KOPT-K1 (cell line): ENCODE measurements around the gene MAPK1.
A peak's percentile ranks its signal among the peaks of the same experiment; 100 is the strongest.

Experiments
- H3K27ac ChIP-seq: fragments of 200-600 bp; sonication (generic); 2 replicates; pipeline ENCODE4 v1.5.1; 2016; ENCODE audit warnings: antibody characterized with exemption, mild to moderate bottlenecking, low read depth, low read length; ENCODE audit not compliant: poor library complexity, severe bottlenecking
- H3K36me3 ChIP-seq: fragments of 200-600 bp; sonication (generic); 2 replicates; pipeline ENCODE4 v1.5.1; 2017; ENCODE audit warnings: antibody characterized with exemption, mild to moderate bottlenecking, low read length, moderate library complexity; ENCODE audit not compliant: insufficient read depth
- H3K9me3 ChIP-seq: fragments of 200-600 bp; sonication (generic); 2 replicates; pipeline ENCODE4 v1.5.1; 2017; ENCODE audit warnings: antibody characterized with exemption, low read length, mild to moderate bottlenecking; ENCODE audit not compliant: insufficient read depth, poor library complexity, severe bottlenecking

MAPK1 gene

GRCh38 chr22:21771631-21771976 is 95.8 kb downstream of the MAPK1 start:
- Histone ChIP-seq H3K9me3 (no peaks in the 10 kb centered on the region), H3K36me3 (peaks cover 76% of the 10 kb centered on the region), H3K27ac (no peak overlapping the region)

GRCh38 chr22:21768435-21768834 is 99.0 kb downstream of the MAPK1 start:
- peaks cover 93% of the 10 kb centered on the region for H3K36me3 ChIP-seq
- H3K27ac ChIP-seq: peak overlapping the region; percentile 93
- H3K9me3 ChIP-seq: no peaks in the 10 kb centered on the region

- peak overlapping the region; percentile 93 for H3K27ac ChIP-seq
- H3K36me3 ChIP-seq: peaks cover 93% of the 10 kb centered on the region
- no peaks in the 10 kb centered on the region for H3K9me3 ChIP-seq
These were observed 100.6 kb downstream of the MAPK1 start for GRCh38 chr22:21766691-21767462.

DNA sequence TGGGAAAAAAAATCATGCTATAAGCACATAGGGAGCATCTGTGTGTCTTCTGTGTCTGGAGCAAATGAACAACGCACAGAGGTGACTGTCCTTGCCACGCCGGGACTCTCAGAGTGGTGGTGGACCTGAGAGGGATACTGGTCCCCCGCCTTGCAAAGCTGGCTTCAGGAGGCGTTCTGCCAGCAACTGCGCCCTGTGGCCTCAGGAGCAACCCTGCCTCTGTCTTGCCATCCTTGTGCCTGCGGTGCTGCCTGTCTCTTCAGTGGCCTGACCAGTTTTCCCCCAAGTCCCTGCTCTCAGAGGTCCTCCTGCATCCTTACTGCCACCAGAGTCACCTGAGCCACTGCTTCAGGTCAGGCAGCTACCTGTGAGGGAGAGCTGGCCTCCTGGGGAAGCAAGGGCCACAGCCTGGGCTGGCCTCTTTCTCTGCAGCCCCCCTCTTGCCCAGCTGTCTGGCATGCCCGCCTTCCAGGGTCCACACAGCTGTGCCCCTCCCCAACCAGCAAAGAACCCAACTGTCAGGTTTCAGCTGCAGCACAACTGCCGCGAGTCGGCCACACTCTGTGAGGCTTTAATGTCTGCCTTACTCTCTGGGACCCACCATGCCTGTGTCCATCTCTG is 101.4 kb downstream of the MAPK1 start:
- no peaks in the 10 kb centered on the region for H3K9me3 ChIP-seq
- peak overlapping the region; percentile 93 for H3K27ac ChIP-seq
- H3K36me3 ChIP-seq: peaks cover 93% of the 10 kb centered on the region

DNA sequence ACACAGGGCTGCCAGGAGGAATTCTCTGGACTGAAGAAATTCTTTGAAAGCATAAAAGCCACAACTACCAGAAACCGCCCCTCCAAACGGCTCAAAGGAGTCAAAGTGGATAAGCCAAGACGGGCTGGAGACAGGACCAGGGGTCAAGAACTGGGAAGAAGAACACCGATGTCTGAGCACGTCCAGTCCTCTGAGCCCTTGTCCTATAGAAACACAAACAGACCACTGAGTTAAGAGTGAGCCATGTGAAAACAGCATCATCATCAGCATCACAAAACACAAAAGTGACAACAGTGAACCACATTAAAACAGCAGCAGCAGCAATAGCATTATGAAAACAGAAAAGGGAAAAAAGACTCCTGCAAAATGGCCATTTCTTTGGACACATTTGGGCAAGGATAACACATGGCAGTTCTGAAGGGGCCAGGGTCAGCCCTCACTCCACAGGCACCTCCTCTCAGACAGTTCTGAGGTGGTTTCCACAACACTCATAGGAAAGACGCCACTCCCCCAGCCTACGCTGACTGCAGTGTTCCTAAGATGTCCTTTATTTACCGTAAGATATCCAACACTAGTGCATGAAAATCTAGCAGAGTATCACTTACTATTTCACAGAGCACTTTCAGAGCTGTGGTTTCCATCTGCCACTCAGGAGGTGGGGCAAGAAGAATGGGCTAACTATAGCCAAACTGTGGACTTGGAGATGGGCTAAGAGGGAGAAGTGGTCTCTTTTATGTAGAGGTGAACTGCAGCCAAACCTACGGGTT is 103.2 kb downstream of the MAPK1 start:
- Histone ChIP-seq H3K9me3 (no peaks in the 10 kb centered on the region), H3K27ac (peak overlapping the region; percentile 93), H3K36me3 (peaks cover 91% of the 10 kb centered on the region)

DNA sequence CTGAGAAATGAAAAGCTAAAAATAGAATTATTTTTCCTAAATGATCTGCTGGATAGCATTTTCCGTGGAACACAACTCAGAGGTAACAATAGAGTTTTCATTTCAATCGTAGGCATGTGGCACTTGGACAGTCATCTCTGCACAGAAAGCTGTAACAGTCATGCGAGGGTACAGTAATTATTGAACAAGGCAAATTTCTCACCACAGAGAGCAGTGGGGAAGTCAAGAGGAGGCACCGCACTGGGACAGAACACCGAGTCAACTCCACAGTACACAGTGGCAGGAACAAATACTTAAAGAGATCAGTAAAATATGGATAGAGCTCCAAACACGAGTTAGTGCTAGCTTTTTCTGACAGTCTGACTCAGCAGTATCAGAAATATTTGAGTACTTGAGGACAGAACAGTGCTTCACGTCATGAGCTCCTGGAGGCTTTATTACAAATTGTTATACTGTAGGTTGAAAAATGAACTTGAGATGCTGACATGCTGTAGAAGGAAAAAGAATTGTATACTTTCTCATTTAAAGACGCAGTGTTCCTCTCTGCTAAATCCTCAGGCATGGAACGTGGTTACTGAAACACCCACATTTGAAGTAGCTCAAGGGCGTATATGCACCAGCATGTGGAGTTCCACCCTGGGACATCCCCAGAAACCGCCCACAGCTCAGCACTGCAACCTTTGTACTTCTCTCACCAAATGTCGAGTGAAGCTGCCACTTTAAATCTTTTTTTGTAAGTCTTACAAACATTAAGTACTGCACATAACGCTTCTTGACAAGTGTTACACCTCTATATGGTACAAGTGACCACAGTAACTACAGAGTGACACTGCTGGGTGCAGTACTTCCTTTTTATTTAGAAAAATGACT is 104.5 kb downstream of the MAPK1 start:
- no peaks in the 10 kb centered on the region for H3K9me3 ChIP-seq
- peak overlapping the region; percentile 93 for H3K27ac ChIP-seq
- peaks cover 91% of the 10 kb centered on the region for H3K36me3 ChIP-seq

DNA sequence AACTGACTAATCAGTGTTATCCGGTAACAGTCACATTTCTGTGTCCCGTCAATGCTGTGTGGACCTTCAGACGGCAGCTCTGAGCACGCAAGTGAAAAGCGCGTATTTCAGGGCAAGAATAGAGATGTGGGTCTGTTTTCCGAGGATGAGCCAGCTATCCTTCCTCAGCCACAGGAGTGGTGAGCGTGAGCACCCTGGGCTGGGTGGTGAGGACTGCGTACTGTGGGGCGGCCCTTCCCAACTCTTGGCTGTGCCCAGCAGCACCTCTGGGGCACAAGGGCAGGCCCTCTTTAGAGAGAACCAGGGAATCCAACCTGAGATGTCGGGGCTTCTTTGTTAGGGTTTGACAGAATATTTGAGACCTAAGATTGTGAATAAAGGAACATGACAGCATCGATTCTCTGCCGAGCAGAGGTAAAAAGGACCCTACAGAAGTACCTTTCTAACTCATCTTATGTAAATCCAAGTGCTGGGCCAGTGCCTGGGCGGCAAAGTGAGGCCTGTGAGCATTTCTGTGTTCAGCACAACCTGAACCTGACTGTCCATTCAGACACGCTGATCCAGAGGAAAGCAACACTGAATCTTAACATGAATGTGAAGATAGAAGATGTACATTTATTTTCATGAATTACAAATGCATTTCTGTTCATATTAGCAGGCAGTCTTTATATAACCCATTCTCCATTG is 105.3 kb downstream of the MAPK1 start:
- Histone ChIP-seq H3K9me3 (no peaks in the 10 kb centered on the region), H3K36me3 (peaks cover 91% of the 10 kb centered on the region), H3K27ac (no peak overlapping the region)

DNA sequence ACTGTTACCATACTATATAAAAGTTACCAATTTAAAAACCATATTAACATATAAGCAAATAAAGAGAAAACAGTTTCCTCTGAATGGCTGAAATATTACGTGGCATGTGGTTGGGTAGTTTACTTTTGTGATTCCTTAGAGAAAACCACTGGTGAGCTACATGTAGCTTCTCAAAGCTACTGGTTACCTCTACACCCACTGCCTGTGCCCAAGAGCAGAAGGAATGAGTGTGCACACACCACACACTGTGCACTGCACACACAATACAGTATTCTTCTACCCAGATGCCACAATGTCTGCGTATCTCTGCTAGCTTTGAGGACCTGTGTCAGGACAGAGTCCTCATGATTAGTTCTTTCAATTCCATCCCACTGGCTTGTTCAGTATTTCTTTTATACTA is 106.4 kb downstream of the MAPK1 start:
- H3K9me3 ChIP-seq: no peaks in the 10 kb centered on the region
- no peak overlapping the region for H3K27ac ChIP-seq
- peaks cover 87% of the 10 kb centered on the region for H3K36me3 ChIP-seq

DNA sequence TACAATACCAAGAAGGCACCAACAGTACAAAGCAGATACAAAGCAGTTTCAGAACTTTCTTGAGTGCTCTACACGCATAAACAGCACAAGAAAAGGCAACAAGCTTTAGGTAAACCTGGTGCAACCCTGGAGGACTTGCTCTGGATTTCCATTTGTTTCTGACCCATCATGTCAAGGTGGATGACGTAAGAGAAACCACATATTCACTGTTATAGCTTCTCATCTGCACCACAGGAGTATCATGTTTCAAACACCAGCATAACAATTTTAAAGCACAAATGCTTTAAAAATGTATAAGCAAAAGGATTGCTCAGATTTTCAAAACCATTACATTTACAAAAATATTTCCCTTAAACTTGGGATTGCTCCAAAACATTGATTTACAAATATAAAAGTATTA is 106.8 kb downstream of the MAPK1 start:
- Histone ChIP-seq H3K27ac (no peak overlapping the region), H3K36me3 (peaks cover 83% of the 10 kb centered on the region), H3K9me3 (no peaks in the 10 kb centered on the region)

DNA sequence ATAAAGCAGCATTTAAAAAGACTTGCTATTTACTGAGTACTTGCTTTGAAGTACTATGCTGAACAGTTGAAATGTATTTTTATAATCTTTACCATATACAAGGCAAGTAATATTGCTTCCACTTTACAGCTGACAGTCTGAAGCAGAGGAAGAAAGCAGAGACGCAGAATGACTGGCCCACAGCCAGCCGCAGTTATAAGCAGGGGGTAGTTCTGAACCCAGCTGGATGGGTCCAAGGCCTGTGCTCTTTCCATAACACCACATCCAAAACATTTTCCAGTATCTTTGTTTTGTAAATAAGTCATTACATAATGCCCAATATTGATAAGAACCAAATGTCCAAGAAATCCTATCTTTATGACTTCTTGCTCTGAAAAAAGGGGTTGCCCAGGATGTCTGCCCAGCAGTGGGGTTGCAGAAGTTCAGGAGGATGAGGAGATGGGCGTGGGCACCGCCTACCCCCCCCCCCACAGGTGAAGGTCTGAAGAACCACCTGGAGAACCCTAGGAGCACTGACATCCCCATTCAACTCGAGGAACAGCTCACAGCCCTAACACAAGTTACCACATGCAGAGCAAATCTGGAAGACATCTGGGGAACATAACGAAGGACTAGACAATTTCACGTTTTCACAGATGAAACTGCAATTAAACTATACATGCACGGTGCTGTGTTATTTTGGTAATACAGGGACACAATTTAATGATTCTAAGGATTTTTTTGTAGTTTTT is 107.6 kb downstream of the MAPK1 start:
- H3K9me3 ChIP-seq: no peaks in the 10 kb centered on the region
- H3K36me3 ChIP-seq: peaks cover 74% of the 10 kb centered on the region
- no peak overlapping the region for H3K27ac ChIP-seq

DNA sequence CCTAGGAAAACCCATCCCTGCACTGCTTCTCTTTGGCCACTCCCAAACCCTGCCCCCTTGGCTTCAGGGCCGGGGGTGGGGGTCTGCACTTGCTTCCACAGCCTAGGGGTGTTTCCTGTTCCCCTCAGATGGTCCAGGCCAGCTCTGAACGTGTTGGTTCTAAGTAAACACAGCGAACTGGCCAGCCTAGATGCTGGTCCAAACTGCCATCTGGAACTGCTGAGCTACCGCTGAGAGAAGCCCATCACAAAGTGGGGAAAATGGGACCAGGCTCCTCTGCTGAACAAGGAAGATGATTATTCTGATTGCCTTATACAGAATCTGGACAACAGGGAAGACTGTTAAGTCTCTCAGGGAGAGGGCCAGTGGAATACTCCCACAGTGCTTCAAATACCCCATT is 108.4 kb downstream of the MAPK1 start:
- H3K9me3 ChIP-seq: no peaks in the 10 kb centered on the region
- no peak overlapping the region for H3K27ac ChIP-seq

GRCh38 chr22:21758091-21758864 is 109.2 kb downstream of the MAPK1 start:
- no peak overlapping the region for H3K27ac ChIP-seq
- H3K9me3 ChIP-seq: no peaks in the 10 kb centered on the region
- peaks cover 59% of the 10 kb centered on the region for H3K36me3 ChIP-seq

More for the DNA sequence above, 108.4 kb downstream of the MAPK1 start:
- peaks cover 67% of the 10 kb centered on the region for H3K36me3 ChIP-seq

DNA sequence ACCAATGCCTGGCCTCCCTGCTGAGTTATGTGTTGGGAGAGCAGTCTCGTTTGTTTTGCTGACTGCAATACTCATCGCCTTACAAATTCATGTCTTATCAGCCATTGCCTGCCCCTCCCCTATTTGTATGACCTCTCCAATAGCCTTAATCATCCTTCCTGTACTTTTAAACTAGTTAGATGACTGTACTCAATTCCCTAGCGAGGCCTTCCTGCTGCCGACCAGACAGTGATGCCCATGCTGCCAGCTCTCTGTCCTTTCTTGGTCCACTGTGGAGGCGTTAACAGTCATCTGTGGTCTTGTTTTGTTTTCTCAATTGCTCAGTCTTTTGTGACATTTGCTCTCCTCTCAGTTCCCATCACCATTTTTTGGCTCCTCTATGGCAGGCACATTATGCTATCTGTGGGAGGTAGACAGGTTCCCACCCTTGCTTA is 111.6 kb downstream of the MAPK1 start:
- Histone ChIP-seq H3K9me3 (no peaks in the 10 kb centered on the region), H3K36me3 (peaks cover 35% of the 10 kb centered on the region), H3K27ac (no peak overlapping the region)
